SK-N-SH treated with all-trans-retinoic acid at 6 μM for 48 hours (cell line): ENCODE data around the gene CDCA5.

Experiments used
- ATAC-seq: fragments of 200-7000 bp; cut with Tn5 transposase; 3 replicates; pipeline ENCODE4 v1.9.1; 2020; ENCODE audit warnings: mild to moderate bottlenecking, moderate library complexity
- ARNTL ChIP-seq: fragments of 450-650 bp; formaldehyde crosslinking; IDR thresholded peaks from 2 replicates; pipeline ENCODE4 v1.5.0; 2020; ENCODE audit warnings: low read depth, mild to moderate bottlenecking, moderate library complexity, borderline replicate concordance
- BACH2 ChIP-seq: fragments of 250-450 bp; sonication (Bioruptor Pico); IDR thresholded peaks from 2 replicates; pipeline ENCODE4 v1.9.0; 2021; ENCODE audit warnings: mild to moderate bottlenecking, borderline replicate concordance
- CSDC2 ChIP-seq: fragments of 250-450 bp; sonication (Bioruptor Pico); IDR thresholded peaks from 2 replicates; pipeline ENCODE4 v1.5.0; 2020; ENCODE audit warnings: mild to moderate bottlenecking, moderate library complexity
- ESRRG ChIP-seq: fragments of 250-450 bp; sonication (Bioruptor Pico); IDR thresholded peaks from 2 replicates; pipeline ENCODE4 v1.6.1; 2021; ENCODE audit warnings: mild to moderate bottlenecking
- GLIS3 ChIP-seq: fragments of 250-450 bp; sonication (Bioruptor Pico); IDR thresholded peaks from 2 replicates; pipeline ENCODE4 v1.5.0; 2020; ENCODE audit warnings: mild to moderate bottlenecking, moderate library complexity
- ISL1 ChIP-seq: fragments of 250-450 bp; sonication (Bioruptor Pico); IDR thresholded peaks from 2 replicates; pipeline ENCODE4 v2.1.2; 2022; ENCODE audit warnings: mild to moderate bottlenecking, moderate library complexity
- OSR1 ChIP-seq: fragments of 250-450 bp; sonication (Bioruptor Pico); IDR thresholded peaks from 2 replicates; pipeline ENCODE4 v1.8.0; 2022; ENCODE audit warnings: moderate library complexity, mild to moderate bottlenecking, inconsistent platforms
- PPARA ChIP-seq: fragments of 250-450 bp; sonication (Bioruptor Pico); IDR thresholded peaks from 2 replicates; pipeline ENCODE4 v1.5.0; 2020; ENCODE audit warnings: mild to moderate bottlenecking, borderline replicate concordance
- RARB ChIP-seq: fragments of 250-450 bp; sonication (Bioruptor Pico); IDR thresholded peaks from 2 replicates; pipeline ENCODE4 v1.8.0; 2021; ENCODE audit warnings: mild to moderate bottlenecking, moderate library complexity
- SNAI2 ChIP-seq: fragments of 250-450 bp; sonication (Bioruptor Pico); IDR thresholded peaks from 2 replicates; pipeline ENCODE4 v1.5.0; 2020; ENCODE audit warnings: mild to moderate bottlenecking, moderate library complexity
- TCF4 ChIP-seq: fragments of 250-450 bp; sonication (Bioruptor Pico); IDR thresholded peaks from 2 replicates; pipeline ENCODE4 v1.8.0; 2021; ENCODE audit warnings: mild to moderate bottlenecking, moderate library complexity, borderline replicate concordance
- TOX ChIP-seq: fragments of 250-450 bp; sonication (Bioruptor Pico); IDR thresholded peaks from 2 replicates; pipeline ENCODE4 v1.8.0; 2021; ENCODE audit warnings: mild to moderate bottlenecking, moderate library complexity, borderline replicate concordance
- ZC3H10 ChIP-seq: fragments of 250-450 bp; sonication (Bioruptor Pico); IDR thresholded peaks from 2 replicates; pipeline ENCODE4 v1.5.1; 2021; ENCODE audit warnings: mild to moderate bottlenecking, moderate library complexity
- ZFP3 ChIP-seq: fragments of 250-450 bp; sonication (Bioruptor Pico); IDR thresholded peaks from 2 replicates; pipeline ENCODE4 v1.5.0; 2020; ENCODE audit warnings: mild to moderate bottlenecking, moderate library complexity
- ZFP30 ChIP-seq: fragments of 450-650 bp; formaldehyde crosslinking; IDR thresholded peaks from 2 replicates; pipeline ENCODE4 v1.5.0; 2022; ENCODE audit warnings: mild to moderate bottlenecking, moderate library complexity
- ZNF565 ChIP-seq: fragments of 450-650 bp; formaldehyde crosslinking; conservative IDR thresholded peaks from 2 replicates; pipeline ENCODE4 v1.5.0; 2020; ENCODE audit warnings: low read depth, mild to moderate bottlenecking, moderate library complexity
- ZNF70 ChIP-seq: fragments of 450-650 bp; formaldehyde crosslinking; IDR thresholded peaks from 2 replicates; pipeline ENCODE4 v1.5.0; 2020; ENCODE audit warnings: mild to moderate bottlenecking, moderate library complexity
- ZNF8 ChIP-seq: fragments of 450-650 bp; formaldehyde crosslinking; IDR thresholded peaks from 2 replicates; pipeline ENCODE4 v1.5.0; 2020; ENCODE audit warnings: mild to moderate bottlenecking, moderate library complexity
- TF ChIP-seq, protein P1 (sequence below): fragments of 250-450 bp; sonication (Bioruptor Pico); IDR thresholded peaks from 2 replicates; pipeline ENCODE4 v1.5.0; 2020; ENCODE audit warnings: mild to moderate bottlenecking, moderate library complexity
- TF ChIP-seq, protein P2 (sequence below): fragments of 250-450 bp; sonication (Bioruptor Pico); IDR thresholded peaks from 2 replicates; pipeline ENCODE4 v1.5.1; 2021; ENCODE audit warnings: mild to moderate bottlenecking, moderate library complexity
- TF ChIP-seq, protein P3 (sequence below): fragments of 250-450 bp; sonication (Bioruptor Pico); IDR thresholded peaks from 2 replicates; pipeline ENCODE4 v1.8.0; 2020; ENCODE audit warnings: mild to moderate bottlenecking, moderate library complexity, borderline replicate concordance
- TF ChIP-seq, protein P4 (sequence below): fragments of 250-450 bp; sonication (Bioruptor Pico); IDR thresholded peaks from 2 replicates; pipeline ENCODE4 v1.8.0; 2021; ENCODE audit warnings: low read depth, mild to moderate bottlenecking, moderate library complexity, borderline replicate concordance
- TF ChIP-seq, protein P5 (sequence below): fragments of 250-450 bp; sonication (Bioruptor Pico); IDR thresholded peaks from 2 replicates; pipeline ENCODE4 v1.5.1; 2020; ENCODE audit warnings: low read depth, mild to moderate bottlenecking, moderate library complexity

The CDCA5 gene

DNA sequence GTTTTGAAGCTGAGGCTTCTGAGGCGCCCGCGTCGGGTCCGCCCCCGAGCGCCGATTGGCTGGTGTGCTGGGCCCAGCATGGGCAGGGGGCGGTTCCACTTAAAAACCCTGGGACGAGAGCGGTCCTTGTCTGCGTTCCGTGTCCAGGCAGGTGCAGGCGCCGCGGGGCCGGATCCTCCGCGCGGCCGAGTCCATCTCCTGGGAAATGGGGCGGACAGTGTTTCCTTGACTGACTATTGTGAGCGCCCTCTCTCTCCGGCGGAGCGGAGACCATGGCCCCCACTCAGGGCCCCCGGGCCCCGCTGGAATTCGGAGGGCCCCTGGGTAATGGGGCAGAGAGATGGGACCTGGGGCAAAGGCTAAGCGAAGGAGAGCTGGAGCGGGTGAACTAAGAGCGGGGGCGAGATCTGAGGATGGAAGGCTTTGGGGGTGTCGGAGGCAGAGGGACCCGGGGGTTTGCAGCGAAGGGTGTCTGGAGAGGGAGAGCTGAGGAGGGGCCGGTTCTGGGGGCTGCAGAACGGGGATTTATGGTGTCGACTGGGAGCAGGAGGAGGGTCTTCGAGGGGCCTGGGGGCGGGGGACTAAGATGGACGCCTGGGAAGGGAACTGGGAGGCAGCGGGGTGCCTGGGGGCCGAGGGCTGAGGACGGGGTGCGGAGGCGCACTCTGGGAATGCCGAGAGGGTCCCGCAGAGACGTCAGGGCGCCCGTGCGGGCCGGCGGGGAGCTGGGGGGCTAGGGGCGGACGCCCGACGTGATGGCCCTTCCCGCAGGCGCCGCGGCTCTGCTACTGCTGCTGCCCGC lies 28.1 kb upstream of the CDCA5 start, which contains the start of gene TM7SF2:
Gene TM7SF2 (plus strand): TSS at position 129 of the 802 bp plus-strand sequence. CDS start 144 bp downstream, at position 273.
- no peak for TF ChIP-seq ZFP3 (CRISPR knock-in tag)
- no peak for TF ChIP-seq TOX
- no peak for TF ChIP-seq GLIS3 (CRISPR knock-in tag)
- TF ChIP-seq ZNF70: no peak
- no peak for TF ChIP-seq ZNF8 (CRISPR knock-in tag)
- TF ChIP-seq, protein P1, sequence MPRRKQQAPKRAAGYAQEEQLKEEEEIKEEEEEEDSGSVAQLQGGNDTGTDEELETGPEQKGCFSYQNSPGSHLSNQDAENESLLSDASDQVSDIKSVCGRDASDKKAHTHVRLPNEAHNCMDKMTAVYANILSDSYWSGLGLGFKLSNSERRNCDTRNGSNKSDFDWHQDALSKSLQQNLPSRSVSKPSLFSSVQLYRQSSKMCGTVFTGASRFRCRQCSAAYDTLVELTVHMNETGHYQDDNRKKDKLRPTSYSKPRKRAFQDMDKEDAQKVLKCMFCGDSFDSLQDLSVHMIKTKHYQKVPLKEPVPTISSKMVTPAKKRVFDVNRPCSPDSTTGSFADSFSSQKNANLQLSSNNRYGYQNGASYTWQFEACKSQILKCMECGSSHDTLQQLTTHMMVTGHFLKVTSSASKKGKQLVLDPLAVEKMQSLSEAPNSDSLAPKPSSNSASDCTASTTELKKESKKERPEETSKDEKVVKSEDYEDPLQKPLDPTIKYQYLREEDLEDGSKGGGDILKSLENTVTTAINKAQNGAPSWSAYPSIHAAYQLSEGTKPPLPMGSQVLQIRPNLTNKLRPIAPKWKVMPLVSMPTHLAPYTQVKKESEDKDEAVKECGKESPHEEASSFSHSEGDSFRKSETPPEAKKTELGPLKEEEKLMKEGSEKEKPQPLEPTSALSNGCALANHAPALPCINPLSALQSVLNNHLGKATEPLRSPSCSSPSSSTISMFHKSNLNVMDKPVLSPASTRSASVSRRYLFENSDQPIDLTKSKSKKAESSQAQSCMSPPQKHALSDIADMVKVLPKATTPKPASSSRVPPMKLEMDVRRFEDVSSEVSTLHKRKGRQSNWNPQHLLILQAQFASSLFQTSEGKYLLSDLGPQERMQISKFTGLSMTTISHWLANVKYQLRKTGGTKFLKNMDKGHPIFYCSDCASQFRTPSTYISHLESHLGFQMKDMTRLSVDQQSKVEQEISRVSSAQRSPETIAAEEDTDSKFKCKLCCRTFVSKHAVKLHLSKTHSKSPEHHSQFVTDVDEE (CRISPR knock-in tag): no peak
- TF ChIP-seq ZC3H10 (CRISPR knock-in tag): no peak
- TF ChIP-seq CSDC2 (CRISPR knock-in tag): no peak
- TF ChIP-seq ZNF565: no peak
- no peak for TF ChIP-seq ARNTL (CRISPR knock-in tag)
- TF ChIP-seq, protein P2, sequence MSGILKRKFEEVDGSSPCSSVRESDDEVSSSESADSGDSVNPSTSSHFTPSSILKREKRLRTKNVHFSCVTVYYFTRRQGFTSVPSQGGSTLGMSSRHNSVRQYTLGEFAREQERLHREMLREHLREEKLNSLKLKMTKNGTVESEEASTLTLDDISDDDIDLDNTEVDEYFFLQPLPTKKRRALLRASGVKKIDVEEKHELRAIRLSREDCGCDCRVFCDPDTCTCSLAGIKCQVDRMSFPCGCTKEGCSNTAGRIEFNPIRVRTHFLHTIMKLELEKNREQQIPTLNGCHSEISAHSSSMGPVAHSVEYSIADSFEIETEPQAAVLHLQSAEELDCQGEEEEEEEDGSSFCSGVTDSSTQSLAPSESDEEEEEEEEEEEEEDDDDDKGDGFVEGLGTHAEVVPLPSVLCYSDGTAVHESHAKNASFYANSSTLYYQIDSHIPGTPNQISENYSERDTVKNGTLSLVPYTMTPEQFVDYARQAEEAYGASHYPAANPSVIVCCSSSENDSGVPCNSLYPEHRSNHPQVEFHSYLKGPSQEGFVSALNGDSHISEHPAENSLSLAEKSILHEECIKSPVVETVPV (CRISPR knock-in tag): 0 out of 2 replicates have a peak, but pooled peaks have one; percentile 24
- TF ChIP-seq TCF4 (CRISPR knock-in tag): no peak
- no peak for TF ChIP-seq PPARA (CRISPR knock-in tag)
- TF ChIP-seq, protein P3, sequence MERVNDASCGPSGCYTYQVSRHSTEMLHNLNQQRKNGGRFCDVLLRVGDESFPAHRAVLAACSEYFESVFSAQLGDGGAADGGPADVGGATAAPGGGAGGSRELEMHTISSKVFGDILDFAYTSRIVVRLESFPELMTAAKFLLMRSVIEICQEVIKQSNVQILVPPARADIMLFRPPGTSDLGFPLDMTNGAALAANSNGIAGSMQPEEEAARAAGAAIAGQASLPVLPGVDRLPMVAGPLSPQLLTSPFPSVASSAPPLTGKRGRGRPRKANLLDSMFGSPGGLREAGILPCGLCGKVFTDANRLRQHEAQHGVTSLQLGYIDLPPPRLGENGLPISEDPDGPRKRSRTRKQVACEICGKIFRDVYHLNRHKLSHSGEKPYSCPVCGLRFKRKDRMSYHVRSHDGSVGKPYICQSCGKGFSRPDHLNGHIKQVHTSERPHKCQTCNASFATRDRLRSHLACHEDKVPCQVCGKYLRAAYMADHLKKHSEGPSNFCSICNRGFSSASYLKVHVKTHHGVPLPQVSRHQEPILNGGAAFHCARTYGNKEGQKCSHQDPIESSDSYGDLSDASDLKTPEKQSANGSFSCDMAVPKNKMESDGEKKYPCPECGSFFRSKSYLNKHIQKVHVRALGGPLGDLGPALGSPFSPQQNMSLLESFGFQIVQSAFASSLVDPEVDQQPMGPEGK (CRISPR knock-in tag): peak; percentile 73; the same call in 1 of the 2 replicates
- TF ChIP-seq ZFP30 (CRISPR knock-in tag): peak; percentile 38; the same call in 1 of the 2 replicates
- TF ChIP-seq SNAI2 (CRISPR knock-in tag): no peak
- TF ChIP-seq, protein P4, sequence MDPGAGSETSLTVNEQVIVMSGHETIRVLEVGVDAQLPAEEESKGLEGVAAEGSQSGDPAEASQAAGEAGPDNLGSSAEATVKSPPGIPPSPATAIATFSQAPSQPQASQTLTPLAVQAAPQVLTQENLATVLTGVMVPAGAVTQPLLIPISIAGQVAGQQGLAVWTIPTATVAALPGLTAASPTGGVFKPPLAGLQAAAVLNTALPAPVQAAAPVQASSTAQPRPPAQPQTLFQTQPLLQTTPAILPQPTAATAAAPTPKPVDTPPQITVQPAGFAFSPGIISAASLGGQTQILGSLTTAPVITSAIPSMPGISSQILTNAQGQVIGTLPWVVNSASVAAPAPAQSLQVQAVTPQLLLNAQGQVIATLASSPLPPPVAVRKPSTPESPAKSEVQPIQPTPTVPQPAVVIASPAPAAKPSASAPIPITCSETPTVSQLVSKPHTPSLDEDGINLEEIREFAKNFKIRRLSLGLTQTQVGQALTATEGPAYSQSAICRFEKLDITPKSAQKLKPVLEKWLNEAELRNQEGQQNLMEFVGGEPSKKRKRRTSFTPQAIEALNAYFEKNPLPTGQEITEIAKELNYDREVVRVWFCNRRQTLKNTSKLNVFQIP (CRISPR knock-in tag): no peak
- no peak for TF ChIP-seq OSR1 (CRISPR knock-in tag)
- TF ChIP-seq RARB (CRISPR knock-in tag): no peak
- TF ChIP-seq, protein P5, sequence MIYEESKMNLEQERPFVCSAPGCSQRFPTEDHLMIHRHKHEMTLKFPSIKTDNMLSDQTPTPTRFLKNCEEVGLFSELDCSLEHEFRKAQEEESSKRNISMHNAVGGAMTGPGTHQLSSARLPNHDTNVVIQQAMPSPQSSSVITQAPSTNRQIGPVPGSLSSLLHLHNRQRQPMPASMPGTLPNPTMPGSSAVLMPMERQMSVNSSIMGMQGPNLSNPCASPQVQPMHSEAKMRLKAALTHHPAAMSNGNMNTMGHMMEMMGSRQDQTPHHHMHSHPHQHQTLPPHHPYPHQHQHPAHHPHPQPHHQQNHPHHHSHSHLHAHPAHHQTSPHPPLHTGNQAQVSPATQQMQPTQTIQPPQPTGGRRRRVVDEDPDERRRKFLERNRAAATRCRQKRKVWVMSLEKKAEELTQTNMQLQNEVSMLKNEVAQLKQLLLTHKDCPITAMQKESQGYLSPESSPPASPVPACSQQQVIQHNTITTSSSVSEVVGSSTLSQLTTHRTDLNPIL: no peak
- TF ChIP-seq ISL1: no peak
- TF ChIP-seq BACH2 (CRISPR knock-in tag): no peak
- 0 out of 2 replicates have a peak, but pooled peaks have one; percentile 60 for TF ChIP-seq ESRRG (CRISPR knock-in tag)
- peak; percentile 86 for ATAC-seq

DNA sequence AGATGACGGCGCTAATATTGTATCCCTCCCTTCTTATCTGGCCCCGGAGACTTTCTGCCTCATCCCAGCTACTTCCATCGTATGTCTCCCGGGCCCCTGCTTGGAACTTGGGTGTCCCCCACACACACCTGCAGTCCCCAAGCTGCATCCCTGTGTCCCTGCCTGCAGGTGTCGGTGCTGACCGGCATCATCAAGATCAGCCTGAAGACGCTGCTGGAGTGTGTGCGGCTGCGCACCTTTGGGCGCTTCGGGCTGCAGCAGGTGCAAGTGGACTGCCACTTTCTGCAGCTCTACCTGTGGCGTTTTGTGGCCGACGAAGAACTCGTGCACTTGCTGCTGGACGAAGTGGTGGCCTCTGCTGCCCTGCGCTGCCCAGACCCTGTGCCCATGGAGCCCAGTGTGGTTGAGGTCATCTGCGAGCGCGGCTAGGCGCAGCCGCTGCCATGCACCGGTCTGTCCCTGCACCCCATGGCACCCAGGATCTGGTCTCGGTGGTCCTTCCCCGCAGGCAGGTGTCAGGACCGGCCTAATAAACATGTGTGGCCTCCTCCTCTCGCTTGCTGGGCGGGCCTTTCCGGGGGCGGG lies 27.4 kb upstream of the CDCA5 start:
- ATAC-seq: no peak; the same call in 2 of the 3 replicates
- TF ChIP-seq ZNF8 (CRISPR knock-in tag) (no peak), OSR1 (CRISPR knock-in tag) (no peak), TOX (no peak), PPARA (CRISPR knock-in tag) (no peak), ESRRG (CRISPR knock-in tag) (no peak)
- TF ChIP-seq, protein P5: no peak
- TF ChIP-seq, protein P1 (CRISPR knock-in tag): no peak
- TF ChIP-seq, protein P3 (CRISPR knock-in tag): no peak
